HepG2 (cell line): ENCODE measurements around the gene POLA1.

Experiments
- ASH2L ChIP-seq: fragments of 300-600, 200-600 bp; sonication (generic); IDR thresholded peaks from 2 replicates; pipeline ENCODE4 v1.7.0; 2017; ENCODE audit warnings: low read depth, mild to moderate bottlenecking, moderate library complexity, mixed read lengths, low read length; ENCODE audit not compliant: insufficient read length
- ATF7 ChIP-seq, 2 experiments: fragments of 450-650 bp in 1 of 2; sonication (generic) in 1 of 2; formaldehyde crosslinking in 1 of 2; IDR thresholded peaks; 2 replicates each; pipeline versions ENCODE4 v1.4.0 to v1.6.1; 2016 to 2020; ENCODE audit warnings: antibody characterized with exemption in 1 of 2, mild to moderate bottlenecking in 1 of 2, missing genetic modification reagents in 1 of 2
- DMAP1 ChIP-seq: IDR thresholded peaks from 2 replicates; pipeline ENCODE4 v1.6.1; 2016
- FOXA3 ChIP-seq: IDR thresholded peaks from 2 replicates; pipeline ENCODE4 v1.6.1; 2016; ENCODE audit warnings: missing genetic modification reagents, missing compliant biosample characterization
- MXD4 ChIP-seq: IDR thresholded peaks from 2 replicates; pipeline ENCODE4 v1.6.1; 2016; ENCODE audit warnings: mild to moderate bottlenecking, missing biosample characterization, missing genetic modification reagents
- NR3C1 ChIP-seq: sonication (generic); formaldehyde crosslinking; IDR thresholded peaks from 2 replicates; pipeline ENCODE4 v1.4.0; 2020; ENCODE audit warnings: missing genetic modification reagents
- POLR2A ChIP-seq, 2 experiments: IDR thresholded peaks; 2 replicates each; pipeline ENCODE4 v1.6.1; 2011; ENCODE audit warnings: low read depth in 2 of 2, low read length in 2 of 2, mild to moderate bottlenecking in 1 of 2, moderate library complexity in 1 of 2; ENCODE audit not compliant: insufficient read depth in 1 of 2
- SALL2 ChIP-seq: sonication (generic); formaldehyde crosslinking; IDR thresholded peaks from 2 replicates; pipeline ENCODE4 v1.8.1; 2023; ENCODE audit warnings: mild to moderate bottlenecking, missing genetic modification reagents, inconsistent platforms
- SUZ12 ChIP-seq: fragments of 150-350 bp; IDR thresholded peaks from 2 replicates; pipeline ENCODE4 v1.6.1; 2014; ENCODE audit warnings: low read depth, low read length
- ZMAT3 ChIP-seq: sonication (generic); formaldehyde crosslinking; conservative IDR thresholded peaks from 2 replicates; pipeline ENCODE4 v1.7.0; 2021; ENCODE audit warnings: missing genetic modification reagents
- TF ChIP-seq, protein P1 (sequence below): sonication (generic); formaldehyde crosslinking; IDR thresholded peaks from 2 replicates; pipeline ENCODE4 v1.5.0; 2020; ENCODE audit warnings: mild to moderate bottlenecking, missing genetic modification reagents, moderate library complexity

DNA sequence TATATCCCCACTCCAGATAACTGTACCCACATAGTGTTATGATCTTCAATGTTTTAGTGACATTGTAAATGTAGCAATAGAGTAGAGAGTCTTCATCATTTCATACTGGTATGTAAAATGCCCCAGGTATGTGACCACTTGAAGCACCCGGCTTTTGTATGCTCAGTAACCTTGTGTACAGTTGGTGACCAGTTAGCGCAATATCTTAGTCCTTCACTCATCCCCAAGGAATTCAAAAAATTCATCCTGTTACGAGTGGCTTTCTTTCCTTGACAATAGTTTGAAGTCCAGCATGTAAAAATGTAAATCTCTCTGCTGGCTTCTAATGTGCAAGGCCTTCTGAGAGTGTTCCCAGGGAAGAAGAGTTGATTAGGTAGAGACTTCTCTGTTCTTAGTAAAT lies 176.4 kb downstream of the POLA1 start:
- TF ChIP-seq ASH2L, result no peak
- no peak for TF ChIP-seq SALL2
- TF ChIP-seq DMAP1 (CRISPR knock-in tag), result no peak
- no peak for TF ChIP-seq SUZ12
- no peak for TF ChIP-seq POLR2A (IDR thresholded peaks at IDR 0.05; ENCODE audit: insufficient read depth in 1 of 2, low read depth in 2 of 2, low read length in 2 of 2)
- no peak for TF ChIP-seq NR3C1 (CRISPR knock-in tag)
- TF ChIP-seq, protein P1, sequence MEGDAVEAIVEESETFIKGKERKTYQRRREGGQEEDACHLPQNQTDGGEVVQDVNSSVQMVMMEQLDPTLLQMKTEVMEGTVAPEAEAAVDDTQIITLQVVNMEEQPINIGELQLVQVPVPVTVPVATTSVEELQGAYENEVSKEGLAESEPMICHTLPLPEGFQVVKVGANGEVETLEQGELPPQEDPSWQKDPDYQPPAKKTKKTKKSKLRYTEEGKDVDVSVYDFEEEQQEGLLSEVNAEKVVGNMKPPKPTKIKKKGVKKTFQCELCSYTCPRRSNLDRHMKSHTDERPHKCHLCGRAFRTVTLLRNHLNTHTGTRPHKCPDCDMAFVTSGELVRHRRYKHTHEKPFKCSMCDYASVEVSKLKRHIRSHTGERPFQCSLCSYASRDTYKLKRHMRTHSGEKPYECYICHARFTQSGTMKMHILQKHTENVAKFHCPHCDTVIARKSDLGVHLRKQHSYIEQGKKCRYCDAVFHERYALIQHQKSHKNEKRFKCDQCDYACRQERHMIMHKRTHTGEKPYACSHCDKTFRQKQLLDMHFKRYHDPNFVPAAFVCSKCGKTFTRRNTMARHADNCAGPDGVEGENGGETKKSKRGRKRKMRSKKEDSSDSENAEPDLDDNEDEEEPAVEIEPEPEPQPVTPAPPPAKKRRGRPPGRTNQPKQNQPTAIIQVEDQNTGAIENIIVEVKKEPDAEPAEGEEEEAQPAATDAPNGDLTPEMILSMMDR (CRISPR knock-in tag), result no peak
- no peak for TF ChIP-seq ATF7 (IDR thresholded peaks at IDR 0.05)
- no peak for TF ChIP-seq ATF7 (CRISPR knock-in tag; IDR thresholded peaks at IDR 0.05)
- TF ChIP-seq ZMAT3, result no peak
- TF ChIP-seq MXD4 (CRISPR knock-in tag), result no peak
- no peak for TF ChIP-seq FOXA3
